Sigmoid colon (tissue), 7 donors: ENCODE data around the gene SH2D6. TPM values are rescaled to one million over a fixed set of nuclear protein-coding genes. Genes with fewer than 3 reads are reported as not detected.

Experiments used
- DNase-seq: peaks from one replicate; pipeline ENCODE4 v3.0.0-alpha.2; 2019
- H3K27ac ChIP-seq, 4 donors: fragments of 200-600 bp; sonication (generic); one replicate each; pipeline ENCODE4 v1.5.1; 2016 to 2019; ENCODE audit warnings: mild to moderate bottlenecking in 1 of 4
- H3K27me3 ChIP-seq, 3 donors: fragments of 200-600 bp; sonication (generic); one replicate each; pipeline ENCODE4 v1.5.1; 2019; ENCODE audit warnings: mild to moderate bottlenecking in 1 of 3
- H3K36me3 ChIP-seq, 4 donors: fragments of 200-600 bp; sonication (generic); one replicate each; pipeline ENCODE4 v1.5.1; 2016 to 2019
- H3K4me1 ChIP-seq, 4 donors: fragments of 200-600 bp; sonication (generic); one replicate each; pipeline ENCODE4 v1.5.1; 2017 to 2019
- H3K4me3 ChIP-seq, 4 donors: fragments of 200-600 bp; sonication (generic); one replicate each; pipeline ENCODE4 v1.5.1; 2017 to 2019; ENCODE audit warnings: mild to moderate bottlenecking in 2 of 4, moderate library complexity in 1 of 4
- H3K9me3 ChIP-seq, 4 donors: fragments of 200-600 bp in 3 of 4; sonication (generic) in 3 of 4; one replicate each; pipeline versions ENCODE4 v1.5.1 to v1.6.1; 2013 to 2019
- CTCF ChIP-seq, 4 experiments: fragments of 450-650 bp in 3 of 4; fragments of 200-600 bp in 1 of 4; IDR thresholded peaks; one replicate each; pipeline ENCODE4 v1.5.1; 2016 to 2019; ENCODE audit warnings: antibody characterized with exemption in 4 of 4, mild to moderate bottlenecking in 3 of 4, moderate library complexity in 2 of 4
- EP300 ChIP-seq, 4 donors: sonication (generic); formaldehyde crosslinking; IDR thresholded peaks; one replicate each; pipeline ENCODE4 v1.6.1; 2017; ENCODE audit warnings: antibody characterized with exemption in 4 of 4
- POLR2A ChIP-seq, 2 donors: fragments of 450-650 bp; IDR thresholded peaks; one replicate each; pipeline ENCODE4 v1.6.1; 2016; ENCODE audit warnings: antibody characterized with exemption in 2 of 2, mild to moderate bottlenecking in 2 of 2, moderate library complexity in 2 of 2
- POLR2AphosphoS5 ChIP-seq, 4 donors: sonication (generic); formaldehyde crosslinking; IDR thresholded peaks; one replicate each; pipeline ENCODE4 v1.6.1; 2017; ENCODE audit warnings: antibody characterized with exemption in 4 of 4
- WGBS, 2 donors: extraction: QIAGEN DNeasy Blood & Tissue Kit; methylation state at CpG; one replicate each; pipeline ENCODE4 v1.1.7; 2013; 5-methylcytosine and 5-hydroxymethylcytosine counted together
- intact Hi-C: fragments of 100-400 bp; cut with DNase I; formaldehyde crosslinking; loops from one replicate; pipeline ENCODE4 v1.15.1; 2023
- polyA plus RNA-seq, 3 donors: library from polyadenylated mRNA; stranded (reverse); fragments of 200-250 nt; gene quantifications; one replicate each; pipeline ENCODE4 v1.2.3, GENCODE V29; 2013
- total RNA-seq, 4 donors: library from RNA; depleted of rRNA; stranded (reverse); fragments of >200 nt; gene quantifications; one replicate each; pipeline ENCODE4 v1.1.0, GENCODE V29; 2016
- donor health status: healthy with polysubstance abuse.
- donor health status: Bipolar disorder and iron deficiency.
- donor health status: healthy.

SH2D6 gene
- total and polyA plus RNA-seq, 7 donors, result 2.8 to 14.6 (median 11.4) TPM; not detected in 4

GRCh38 chr2:85439986-85440385 lies 21.5 kb downstream of the SH2D6 start:
- no peak for DNase-seq
- TF ChIP-seq POLR2AphosphoS5 (IDR thresholded peaks at IDR 0.05) (no peak), EP300 (IDR thresholded peaks at IDR 0.05) (no peak), POLR2A (IDR thresholded peaks at IDR 0.05) (no peak), CTCF (IDR thresholded peaks at IDR 0.05) (no peak)
- Histone ChIP-seq H3K36me3 (no peaks in the 10 kb centered on the region), H3K27ac (no peak overlapping the region), H3K9me3 (no peaks in the 10 kb centered on the region), H3K27me3 (no peaks in the 10 kb centered on the region), H3K4me1 (peaks cover 0 to 43% (median 41%) of the 10 kb centered on the region in 4 donors), H3K4me3 (no peak overlapping the region)
- intact Hi-C loops, result no loop called here
- WGBS, 2 donors, result 79 to 89% methylated on average over 7 of the region's 7 CpGs

GRCh38 chr2:85440729-85441128 lies 22.2 kb downstream of the SH2D6 start:
- intact Hi-C loops, result no loop called here
- Histone ChIP-seq H3K4me3 (no peak overlapping the region), H3K36me3 (no peaks in the 10 kb centered on the region), H3K4me1 (peaks cover 0 to 43% (median 41%) of the 10 kb centered on the region in 4 donors), H3K9me3 (no peaks in the 10 kb centered on the region), H3K27me3 (no peaks in the 10 kb centered on the region), H3K27ac (no peak overlapping the region)
- TF ChIP-seq POLR2AphosphoS5 (IDR thresholded peaks at IDR 0.05) (no peak), POLR2A (IDR thresholded peaks at IDR 0.05) (no peak), EP300 (IDR thresholded peaks at IDR 0.05) (no peak), CTCF (IDR thresholded peaks at IDR 0.05) (no peak)
- DNase-seq, result no peak
- 81 to 92% methylated on average over 5 of the region's 5 CpGs for WGBS, 2 donors

GRCh38 chr2:85441864-85442263 lies 23.4 kb downstream of the SH2D6 start:
- TF ChIP-seq POLR2AphosphoS5 (IDR thresholded peaks at IDR 0.05), result no peak
- TF ChIP-seq EP300 (IDR thresholded peaks at IDR 0.05), result no peak
- no peak for TF ChIP-seq POLR2A (IDR thresholded peaks at IDR 0.05)
- no peak for TF ChIP-seq CTCF (IDR thresholded peaks at IDR 0.05)
- H3K4me3 ChIP-seq, result no peak overlapping the region
- H3K36me3 ChIP-seq, result no peaks in the 10 kb centered on the region
- intact Hi-C loops, result no loop called here
- DNase-seq, result no peak
- 74 to 83% methylated on average over 4 of the region's 4 CpGs for WGBS, 2 donors
- no peaks in the 10 kb centered on the region for H3K27me3 ChIP-seq
- H3K27ac ChIP-seq, result no peak overlapping the region
- peaks cover 0 to 44% (median 41%) of the 10 kb centered on the region in 4 donors for H3K4me1 ChIP-seq
- H3K9me3 ChIP-seq, result no peaks in the 10 kb centered on the region

- no peaks in the 10 kb centered on the region for H3K36me3 ChIP-seq
- H3K4me3 ChIP-seq, result no peak overlapping the region
- no peaks in the 10 kb centered on the region for H3K27me3 ChIP-seq
- no peak for TF ChIP-seq POLR2AphosphoS5 (IDR thresholded peaks at IDR 0.05)
- H3K9me3 ChIP-seq, result no peaks in the 10 kb centered on the region
- intact Hi-C loops, result no loop called here
- peak overlapping the region; percentile 70 to 84 (median 83) for H3K27ac ChIP-seq
- DNase-seq, result no peak
- 91 to 93% methylated on average over 6 of the region's 6 CpGs for WGBS, 2 donors
- H3K4me1 ChIP-seq, result peaks cover 0 to 23% (median 20%) of the 10 kb centered on the region in 4 donors
Measured at GRCh38 chr2:85444629-85445172, 26.2 kb downstream of the SH2D6 start.

GRCh38 chr2:85445316-85446295 lies 27.1 kb downstream of the SH2D6 start:
- no peak overlapping the region for H3K4me3 ChIP-seq
- peak; percentile 88 for DNase-seq
- peaks cover 0 to 23% (median 20%) of the 10 kb centered on the region in 4 donors for H3K4me1 ChIP-seq
- TF ChIP-seq POLR2A (IDR thresholded peaks at IDR 0.05) (no peak), POLR2AphosphoS5 (IDR thresholded peaks at IDR 0.05) (peak in 3 of 4 donors; percentile 60 to 63 (median 63)), EP300 (IDR thresholded peaks at IDR 0.05) (peak in 1 of 4 donors; percentile 7)
- H3K27me3 ChIP-seq, result no peaks in the 10 kb centered on the region
- WGBS, 2 donors, result 92 to 93% methylated on average over 5 of the region's 5 CpGs
- H3K9me3 ChIP-seq, result no peaks in the 10 kb centered on the region
- peak overlapping the region; percentile 70 to 84 (median 83) for H3K27ac ChIP-seq
- intact Hi-C loops, result no loop called here
- H3K36me3 ChIP-seq, result no peaks in the 10 kb centered on the region
